Tibial artery (tissue), 4 donors: Measurements from ENCODE around the gene SLC7A1.

Experiments used
- DNase-seq, 2 donors: peaks; one replicate each; pipeline ENCODE4 v3.0.0-alpha.2; 2019
- H3K27ac ChIP-seq, 2 donors: fragments of 200-600 bp; sonication (generic) in 1 of 2; 1 replicate in 1 of 2; 2 replicates in 1 of 2; pipeline ENCODE4 v1.5.1; 2018 to 2019; ENCODE audit warnings: mild to moderate bottlenecking in 1 of 2
- H3K27me3 ChIP-seq, 2 donors: fragments of 200-600 bp; sonication (generic) in 1 of 2; one replicate each; pipeline versions ENCODE4 v1.5.1 to v1.6.0; 2016 to 2019
- H3K36me3 ChIP-seq, 3 donors: fragments of 200-600 bp; sonication (generic) in 2 of 3; one replicate each; pipeline ENCODE4 v1.5.1; 2016 to 2019; ENCODE audit warnings: mild to moderate bottlenecking in 2 of 3
- H3K4me1 ChIP-seq, 4 donors: fragments of 200-600 bp; sonication (generic) in 2 of 4; 1 replicate in 3 of 4; 2 replicates in 1 of 4; pipeline ENCODE4 v1.5.1; 2016 to 2019
- H3K4me3 ChIP-seq, 2 donors: fragments of 200-600 bp; sonication (generic) in 1 of 2; 1 replicate in 1 of 2; 2 replicates in 1 of 2; pipeline ENCODE4 v1.5.1; 2018 to 2019; ENCODE audit warnings: mild to moderate bottlenecking in 2 of 2
- H3K9me3 ChIP-seq, 3 donors: fragments of 200-600 bp; sonication (generic) in 1 of 3; one replicate each; pipeline ENCODE4 v1.5.1; 2016 to 2019
- intact Hi-C: fragments of 100-400 bp; cut with DNase I; formaldehyde crosslinking; loops from one replicate; pipeline ENCODE4 v1.15.0; 2023; ENCODE audit warnings: low total_unique reads
- TF ChIP-seq, protein P1 (sequence below), 2 experiments: fragments of 200-600 bp in 1 of 2; fragments of 450-650 bp in 1 of 2; IDR thresholded peaks; one replicate each; pipeline ENCODE4 v1.5.1; 2017 to 2019; ENCODE audit warnings: antibody characterized with exemption in 2 of 2, mild to moderate bottlenecking in 1 of 2, moderate library complexity in 1 of 2

SLC7A1 gene

DNA sequence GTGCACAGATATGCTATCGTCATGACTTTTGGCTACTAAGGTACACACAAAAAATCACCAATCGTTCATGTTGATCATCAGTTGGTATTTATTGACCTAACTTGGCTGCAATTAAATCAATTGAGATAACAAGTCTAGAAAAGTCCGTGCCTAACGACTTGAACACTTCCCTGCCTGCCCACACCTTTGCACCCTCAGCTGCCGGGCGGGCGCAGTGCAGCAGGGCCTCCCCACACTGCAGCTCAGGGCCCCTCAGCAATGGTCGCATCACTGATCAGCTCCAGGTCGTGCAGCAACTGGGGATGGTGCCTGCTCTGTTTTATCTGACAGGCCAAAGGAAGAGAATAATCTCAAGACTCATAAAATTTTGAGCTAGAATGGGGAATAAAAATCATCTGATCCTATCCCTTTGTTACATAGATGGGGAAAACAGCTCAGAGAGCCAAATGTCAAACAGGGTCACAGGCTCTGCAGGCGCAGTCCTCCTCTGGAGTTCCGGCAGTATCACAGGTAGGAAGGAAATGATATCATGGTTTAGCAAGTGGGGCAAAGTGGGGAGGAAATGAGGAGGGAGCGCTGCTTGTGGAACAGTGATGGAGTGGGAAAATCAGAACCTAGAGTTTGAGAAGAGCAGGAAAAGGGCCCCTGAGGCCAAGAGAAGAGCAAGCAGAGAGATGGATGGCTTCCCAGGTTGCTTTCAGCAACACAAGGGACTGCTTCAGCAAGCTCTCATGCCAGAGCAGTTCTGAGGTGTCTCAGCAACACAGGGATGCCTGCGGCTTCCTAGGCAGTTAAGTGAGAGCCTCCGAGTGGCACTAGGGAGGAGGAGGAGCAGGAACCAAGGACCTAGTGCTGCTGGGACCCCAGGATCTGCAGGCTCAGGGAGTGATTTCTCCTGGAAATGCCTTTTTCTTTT lies 57.5 kb downstream of the SLC7A1 start:
- TF ChIP-seq, protein P1, sequence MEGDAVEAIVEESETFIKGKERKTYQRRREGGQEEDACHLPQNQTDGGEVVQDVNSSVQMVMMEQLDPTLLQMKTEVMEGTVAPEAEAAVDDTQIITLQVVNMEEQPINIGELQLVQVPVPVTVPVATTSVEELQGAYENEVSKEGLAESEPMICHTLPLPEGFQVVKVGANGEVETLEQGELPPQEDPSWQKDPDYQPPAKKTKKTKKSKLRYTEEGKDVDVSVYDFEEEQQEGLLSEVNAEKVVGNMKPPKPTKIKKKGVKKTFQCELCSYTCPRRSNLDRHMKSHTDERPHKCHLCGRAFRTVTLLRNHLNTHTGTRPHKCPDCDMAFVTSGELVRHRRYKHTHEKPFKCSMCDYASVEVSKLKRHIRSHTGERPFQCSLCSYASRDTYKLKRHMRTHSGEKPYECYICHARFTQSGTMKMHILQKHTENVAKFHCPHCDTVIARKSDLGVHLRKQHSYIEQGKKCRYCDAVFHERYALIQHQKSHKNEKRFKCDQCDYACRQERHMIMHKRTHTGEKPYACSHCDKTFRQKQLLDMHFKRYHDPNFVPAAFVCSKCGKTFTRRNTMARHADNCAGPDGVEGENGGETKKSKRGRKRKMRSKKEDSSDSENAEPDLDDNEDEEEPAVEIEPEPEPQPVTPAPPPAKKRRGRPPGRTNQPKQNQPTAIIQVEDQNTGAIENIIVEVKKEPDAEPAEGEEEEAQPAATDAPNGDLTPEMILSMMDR (IDR thresholded peaks at IDR 0.05), result no peak
- Histone ChIP-seq H3K9me3 (no peaks in the 10 kb centered on the region), H3K4me3 (no peak overlapping the region), H3K36me3 (peaks cover 3 to 21% (median 11%) of the 10 kb centered on the region in 3 donors), H3K4me1 (no peaks in the 10 kb centered on the region), H3K27me3 (no peaks in the 10 kb centered on the region), H3K27ac (no peak overlapping the region)
- intact Hi-C loops, result loop anchor here (5.0 kb wide), 1 partner anchor 1266 kb away; no protein-coding TSS in a partner anchor
- no peak for DNase-seq

DNA sequence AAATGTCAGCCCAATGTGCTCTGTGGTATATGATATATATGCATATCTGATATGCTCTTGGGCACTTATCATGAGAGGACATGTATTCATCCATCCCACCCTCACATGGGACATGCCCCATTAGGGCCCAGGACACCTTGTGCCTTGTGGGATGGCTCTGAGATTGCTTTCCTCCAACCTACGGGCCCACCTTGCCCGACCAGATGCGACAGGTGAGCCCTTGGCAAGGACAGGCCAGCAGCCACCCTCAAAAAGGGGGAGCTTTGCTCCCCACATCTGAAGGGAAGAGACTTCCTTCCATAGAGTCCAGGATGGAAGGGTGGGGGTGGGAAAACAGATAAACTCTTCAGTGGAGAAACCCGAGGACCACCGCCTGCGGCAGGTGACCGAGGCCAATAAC lies 58.6 kb downstream of the SLC7A1 start:
- Histone ChIP-seq H3K9me3 (no peaks in the 10 kb centered on the region), H3K36me3 (peaks cover 6 to 33% (median 18%) of the 10 kb centered on the region in 3 donors), H3K27me3 (no peaks in the 10 kb centered on the region), H3K4me1 (no peaks in the 10 kb centered on the region), H3K4me3 (no peak overlapping the region), H3K27ac (no peak overlapping the region)
- TF ChIP-seq, protein P1 (IDR thresholded peaks at IDR 0.05), result no peak
- no peak for DNase-seq
- intact Hi-C loops, result loop anchor here (5.0 kb wide), 1 partner anchor 1265 kb away; no protein-coding TSS in a partner anchor

DNA sequence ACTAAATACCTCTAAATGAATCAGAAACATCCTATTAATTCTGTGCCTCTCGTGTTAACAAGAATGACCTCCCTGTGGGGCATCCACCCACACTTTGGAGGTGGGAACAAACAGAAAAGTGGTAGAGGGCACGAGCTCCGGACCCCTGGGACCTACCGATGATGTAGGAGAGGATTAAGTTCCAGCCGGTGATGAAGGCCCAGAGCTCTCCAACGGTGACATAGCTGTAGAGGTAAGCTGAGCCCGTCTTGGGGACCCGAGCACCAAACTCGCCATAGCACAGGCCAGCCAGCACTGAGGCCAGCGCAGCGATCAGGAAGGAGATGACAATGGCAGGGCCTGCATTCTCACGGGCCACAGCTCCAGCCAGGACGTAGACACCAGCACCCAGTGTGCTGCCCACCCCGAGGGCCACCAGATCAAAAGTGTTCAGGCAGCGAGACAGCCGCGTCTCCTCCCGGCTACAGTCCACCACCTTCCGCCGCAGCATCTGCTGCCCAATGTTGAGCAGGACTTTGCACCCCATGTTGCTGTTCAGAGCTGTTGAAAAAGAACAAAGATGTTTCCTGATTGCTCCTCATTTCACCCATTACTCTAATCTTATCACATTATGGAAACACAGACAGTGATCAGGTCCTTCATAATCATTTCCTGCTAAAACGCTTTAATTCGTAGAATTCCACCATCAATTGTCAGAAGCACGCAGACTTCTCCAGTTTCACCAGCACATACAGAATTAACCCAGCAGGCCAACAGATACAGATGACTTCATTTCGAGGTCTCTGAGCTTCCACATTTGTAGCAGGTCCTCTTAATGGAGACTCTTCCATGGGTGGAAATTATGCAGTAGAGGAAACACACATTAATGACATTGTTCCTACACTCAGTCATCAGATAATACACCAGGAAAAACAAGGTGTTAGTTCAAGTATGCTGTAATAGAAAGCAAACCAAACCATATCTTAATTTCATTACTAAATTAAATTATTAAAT lies 59.5 kb downstream of the SLC7A1 start:
- Histone ChIP-seq H3K9me3 (no peaks in the 10 kb centered on the region), H3K27ac (no peak overlapping the region), H3K4me1 (no peaks in the 10 kb centered on the region), H3K36me3 (peaks cover 6 to 40% (median 27%) of the 10 kb centered on the region in 3 donors), H3K4me3 (no peak overlapping the region), H3K27me3 (no peaks in the 10 kb centered on the region)
- intact Hi-C loops, result loop anchor here (5.0 kb wide), 1 partner anchor 1264 kb away; no protein-coding TSS in a partner anchor
- DNase-seq, result no peak
- TF ChIP-seq, protein P1 (IDR thresholded peaks at IDR 0.05), result no peak

DNA sequence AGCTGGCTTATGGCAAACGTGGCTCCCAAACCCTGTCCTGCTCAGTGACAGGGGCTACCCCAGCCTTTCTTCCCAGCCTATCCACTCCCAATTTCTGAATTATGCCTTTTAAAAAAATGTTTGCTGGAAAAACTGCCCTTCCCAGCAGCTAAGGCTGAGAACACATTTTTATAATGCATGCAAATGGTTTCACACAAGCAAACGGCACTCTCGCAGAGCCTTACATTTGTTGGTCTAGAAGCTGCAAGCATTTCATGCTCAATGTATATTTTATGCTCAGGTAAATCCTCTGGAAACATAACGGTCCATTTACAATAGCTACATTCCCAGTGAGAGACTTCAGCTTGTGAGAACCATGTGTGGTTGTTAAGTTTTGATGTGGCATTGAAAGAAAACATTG lies 61.4 kb downstream of the SLC7A1 start:
- Histone ChIP-seq H3K4me1 (no peaks in the 10 kb centered on the region), H3K36me3 (peaks cover 7 to 59% (median 32%) of the 10 kb centered on the region in 3 donors), H3K4me3 (no peak overlapping the region), H3K27ac (no peak overlapping the region), H3K9me3 (no peaks in the 10 kb centered on the region), H3K27me3 (no peaks in the 10 kb centered on the region)
- no peak for DNase-seq
- TF ChIP-seq, protein P1 (IDR thresholded peaks at IDR 0.05), result no peak
- intact Hi-C loops, result no loop called here

DNA sequence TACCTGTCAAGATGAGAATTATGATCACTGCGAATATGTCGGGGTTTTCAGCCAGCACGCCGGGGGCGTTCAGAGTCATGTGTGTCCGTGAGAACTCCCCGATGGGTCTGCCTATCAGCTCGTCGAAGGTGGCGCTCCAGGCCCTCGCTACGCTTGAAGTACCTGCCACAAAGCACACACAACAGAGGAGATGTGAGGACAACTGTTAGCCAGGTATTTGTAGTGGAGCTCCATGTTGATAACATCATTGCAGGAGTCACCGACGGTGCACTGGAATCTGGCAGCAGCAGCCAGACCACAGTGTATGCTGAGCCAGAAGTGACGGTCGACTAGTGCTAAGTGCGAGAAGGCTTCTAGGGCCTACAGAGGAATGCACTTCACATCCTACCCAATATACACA lies 62.7 kb downstream of the SLC7A1 start:
- Histone ChIP-seq H3K36me3 (peaks cover 19 to 71% (median 43%) of the 10 kb centered on the region in 3 donors), H3K4me1 (no peaks in the 10 kb centered on the region), H3K4me3 (no peak overlapping the region), H3K9me3 (no peaks in the 10 kb centered on the region), H3K27me3 (no peaks in the 10 kb centered on the region), H3K27ac (no peak overlapping the region)
- intact Hi-C loops, result no loop called here
- TF ChIP-seq, protein P1 (IDR thresholded peaks at IDR 0.05), result no peak
- no peak for DNase-seq
